Measurements from ENCODE around the gene ZNF341.

ZNF341 gene

DNA sequence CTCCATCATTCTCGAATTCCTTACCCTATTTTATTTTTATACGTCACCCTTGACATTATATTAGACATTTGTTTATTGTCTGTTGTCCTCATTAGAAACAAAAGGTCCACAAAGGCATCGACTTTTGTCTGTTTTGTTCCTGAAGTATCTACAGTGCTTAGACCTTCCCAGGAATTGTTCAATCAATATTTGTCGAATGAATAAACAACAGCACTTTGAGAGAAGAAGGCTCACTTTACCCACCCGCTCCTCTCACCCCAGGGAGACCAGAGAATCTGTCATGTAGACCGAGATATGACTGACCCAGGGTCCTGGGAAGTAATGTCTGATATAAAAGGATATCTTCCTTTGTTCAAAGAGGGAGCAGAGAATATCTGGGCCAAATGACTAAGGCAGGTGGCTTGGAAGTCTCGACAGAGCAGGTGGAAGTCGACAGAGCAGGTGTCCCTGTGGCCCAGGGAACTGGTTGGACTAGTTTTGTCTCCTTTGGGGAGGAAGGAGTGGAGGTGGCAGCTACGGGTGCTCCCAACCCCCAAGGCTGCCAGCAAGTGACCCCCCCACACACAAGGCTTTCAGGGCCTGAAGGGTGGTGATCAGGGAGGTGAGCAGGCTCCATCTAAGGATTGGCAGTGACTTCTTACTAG lies 64.6 kb downstream of the ZNF341 start:
- no peak for DNase-seq (ENCODE audit: low read depth)

DNA sequence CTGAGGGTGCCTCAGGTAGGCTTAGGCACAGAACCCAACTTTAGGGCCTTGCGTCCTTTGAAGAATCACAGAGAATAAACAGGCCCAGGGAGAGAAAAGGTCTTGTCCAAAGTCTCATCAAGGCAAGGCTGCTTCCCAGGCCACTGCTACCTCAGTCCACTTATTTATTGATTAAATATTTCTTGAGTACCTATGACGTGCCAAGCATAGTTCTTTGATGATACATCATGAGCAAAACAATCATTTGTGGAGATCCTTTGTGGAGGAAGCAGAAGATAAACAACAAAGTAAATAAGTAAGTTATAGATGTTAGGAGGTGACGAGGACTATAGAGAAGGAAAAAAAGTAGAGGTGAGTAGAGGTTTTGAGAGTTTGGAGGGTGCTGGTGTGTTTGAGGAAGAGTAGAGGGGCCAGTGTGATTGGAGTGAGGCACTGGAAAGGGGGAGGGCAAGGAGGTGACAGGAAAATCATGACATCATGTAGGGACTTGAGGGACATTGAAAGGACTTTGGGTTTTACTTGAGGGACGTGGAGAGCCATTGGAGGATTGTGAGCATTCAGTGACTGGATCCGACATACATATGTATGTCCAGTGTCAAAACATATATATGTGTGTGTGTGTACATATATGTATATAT lies 65.2 kb downstream of the ZNF341 start:
- no peak for DNase-seq (ENCODE audit: low read depth)

DNA sequence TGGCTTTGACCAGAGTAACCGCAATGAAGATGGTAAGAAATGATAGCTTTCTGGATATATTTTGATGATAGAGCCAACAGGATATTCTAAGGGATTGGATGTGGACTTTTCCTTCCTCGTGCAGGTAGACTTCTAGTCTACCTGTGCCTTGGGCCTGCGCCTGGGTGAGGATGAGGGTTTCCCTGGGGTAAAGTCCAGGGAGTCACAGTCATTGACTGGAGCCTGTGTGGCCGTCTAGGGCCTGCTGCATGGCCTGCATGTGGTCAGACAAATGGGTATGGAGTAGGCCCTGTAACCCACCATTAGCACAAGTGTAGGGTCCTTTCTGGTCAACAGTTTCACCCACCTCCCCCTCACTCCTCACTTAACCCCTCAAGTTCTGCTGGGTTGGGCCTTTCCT lies 66.6 kb downstream of the ZNF341 start:
- no peak for DNase-seq (ENCODE audit: low read depth)

DNA sequence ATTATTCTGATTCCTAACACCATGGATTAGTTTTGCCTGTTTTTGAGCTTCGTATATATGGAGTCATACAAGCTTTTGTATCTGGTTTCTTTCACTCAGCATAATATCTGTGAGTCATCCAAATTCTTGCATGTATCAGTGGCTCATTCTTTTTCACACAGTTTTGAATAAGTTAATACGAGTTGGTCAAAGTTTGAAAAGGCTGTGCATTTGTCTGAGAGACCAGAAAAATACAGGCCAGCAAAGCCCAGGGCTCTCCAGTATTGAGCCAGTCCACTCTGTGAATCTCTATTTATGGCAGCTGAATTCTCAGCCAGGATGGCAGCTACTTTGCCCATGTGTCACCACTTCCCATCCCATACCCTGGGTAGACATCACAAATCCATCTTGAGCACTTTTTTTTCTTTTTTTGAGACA lies 72.1 kb downstream of the ZNF341 start:
- peak; percentile 16 for DNase-seq (ENCODE audit: low read depth)

GRCh38 chr20:33808388-33808787 lies 76.6 kb downstream of the ZNF341 start:
- DNase-seq (ENCODE audit: low read depth) = no peak

GRCh38 chr20:33810259-33810658 lies 78.5 kb downstream of the ZNF341 start:
- DNase-seq (ENCODE audit: low read depth) = no peak

DNA sequence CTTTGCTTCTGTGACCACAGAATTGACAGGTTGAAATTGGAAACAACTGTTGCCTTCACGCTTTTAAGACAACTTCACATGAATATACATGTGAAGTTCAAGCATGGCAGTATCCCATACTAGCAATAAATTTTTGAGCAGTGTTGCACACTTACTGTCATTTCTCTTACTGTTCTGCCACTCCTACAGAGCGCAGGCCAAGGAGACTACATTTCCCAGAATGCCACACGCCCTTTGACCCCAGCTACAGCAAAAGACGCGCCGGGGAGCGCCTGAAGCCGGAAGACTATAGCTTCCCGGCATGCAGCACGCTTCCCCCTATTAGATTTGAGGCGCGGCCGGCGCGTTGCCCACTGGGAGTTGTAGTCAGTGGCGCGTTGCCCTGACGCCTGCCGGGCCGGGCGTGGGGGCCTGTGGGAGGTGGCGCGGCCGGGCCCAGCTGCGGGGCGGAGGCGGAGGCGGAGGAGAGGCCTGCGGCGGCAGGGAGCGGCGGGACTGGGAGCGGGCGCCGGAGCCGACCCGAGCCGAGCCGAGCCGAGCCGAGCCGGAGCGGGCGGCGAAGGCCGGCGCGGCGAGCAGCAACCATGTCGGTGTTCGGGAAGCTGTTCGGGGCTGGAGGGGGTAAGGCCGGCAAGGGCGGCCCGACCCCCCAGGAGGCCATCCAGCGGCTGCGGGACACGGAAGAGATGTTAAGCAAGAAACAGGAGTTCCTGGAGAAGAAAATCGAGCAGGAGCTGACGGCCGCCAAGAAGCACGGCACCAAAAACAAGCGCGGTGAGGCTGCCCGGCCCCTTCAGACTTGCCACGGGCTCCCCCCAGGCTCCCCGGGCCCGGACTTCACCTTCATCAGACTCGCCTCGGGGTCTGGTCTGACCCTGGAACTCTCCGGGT lies 79.3 kb downstream of the ZNF341 start, which contains the start of gene CHMP4B:
TSS of gene CHMP4B (plus strand) at position 464 of the 891 bp plus-strand sequence. CDS start at position 585, 121 bp downstream.
- peak; percentile 97 for DNase-seq (ENCODE audit: low read depth)

DNA sequence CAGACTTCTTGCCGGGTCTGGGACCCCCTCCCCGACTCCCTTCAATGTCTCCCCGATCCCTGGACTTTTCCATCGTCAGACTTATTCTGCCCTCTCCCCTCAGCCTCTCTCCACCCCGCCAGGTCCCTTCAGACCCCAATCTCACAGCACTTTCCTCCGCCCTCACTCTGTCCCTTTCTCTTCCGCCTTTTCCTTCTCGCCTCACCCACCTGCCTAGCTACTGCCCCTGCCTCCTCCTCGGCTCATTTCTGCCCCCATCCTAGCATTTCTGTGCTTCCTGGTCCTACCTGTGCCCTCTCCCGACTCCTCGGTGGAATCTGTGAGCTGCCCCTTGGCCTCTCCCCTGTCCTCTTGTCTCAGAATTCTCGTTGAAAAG lies 80.0 kb downstream of the ZNF341 start:
- DNase-seq (ENCODE audit: low read depth) = no peak

GRCh38 chr20:33812152-33812849 lies 80.5 kb downstream of the ZNF341 start:
- DNase-seq (ENCODE audit: low read depth) = peak; percentile 45

- no peak for DNase-seq (ENCODE audit: low read depth)
These were observed 81.2 kb downstream of the ZNF341 start for GRCh38 chr20:33812908-33813462.

GRCh38 chr20:33814238-33814712 lies 82.5 kb downstream of the ZNF341 start:
- DNase-seq (ENCODE audit: low read depth) = no peak

DNA sequence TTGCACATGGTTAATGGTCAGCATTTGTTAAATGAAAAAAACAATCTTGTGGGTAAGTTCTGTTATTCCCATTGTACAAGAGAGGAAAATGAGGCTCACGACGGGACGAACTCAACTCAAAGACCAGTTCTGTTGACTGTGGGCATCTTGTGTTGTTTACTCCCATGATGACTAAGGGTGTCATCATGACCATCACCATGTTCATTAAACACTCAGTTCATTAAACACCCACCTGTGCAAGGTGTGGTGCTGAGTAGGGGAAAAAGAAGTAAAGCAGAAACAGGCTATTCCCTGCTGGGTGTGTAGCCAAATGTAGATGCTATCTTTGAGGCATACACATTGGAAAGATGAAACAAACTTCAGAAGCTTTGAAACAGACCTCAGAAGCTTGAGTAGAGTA lies 83.9 kb downstream of the ZNF341 start:
- DNase-seq (ENCODE audit: low read depth) = no peak

GRCh38 chr20:33816191-33816590 lies 84.4 kb downstream of the ZNF341 start:
- no peak for DNase-seq (ENCODE audit: low read depth)

DNA sequence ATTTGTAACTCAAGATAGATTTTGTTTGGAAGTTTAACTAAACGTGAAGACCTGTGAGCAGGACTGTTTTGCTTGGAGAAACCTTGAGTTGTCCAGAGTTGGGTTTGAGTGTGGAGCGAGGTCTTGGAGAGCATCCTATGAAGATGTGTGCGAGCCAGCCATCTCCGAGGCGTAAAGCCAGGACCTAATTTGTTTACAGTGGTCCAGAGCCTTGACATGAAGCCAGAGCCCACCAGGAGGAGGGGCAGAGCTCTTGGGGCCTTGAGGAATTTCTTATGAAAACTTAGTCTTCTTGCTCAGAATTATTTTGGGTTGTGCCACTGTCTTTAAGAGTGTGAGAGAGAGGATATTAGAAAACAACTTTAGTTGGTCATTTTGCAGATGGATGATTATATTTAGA lies 85.6 kb downstream of the ZNF341 start:
- DNase-seq (ENCODE audit: low read depth) = no peak

GRCh38 chr20:33819456-33819855 lies 87.7 kb downstream of the ZNF341 start:
- DNase-seq (ENCODE audit: low read depth) = no peak

DNA sequence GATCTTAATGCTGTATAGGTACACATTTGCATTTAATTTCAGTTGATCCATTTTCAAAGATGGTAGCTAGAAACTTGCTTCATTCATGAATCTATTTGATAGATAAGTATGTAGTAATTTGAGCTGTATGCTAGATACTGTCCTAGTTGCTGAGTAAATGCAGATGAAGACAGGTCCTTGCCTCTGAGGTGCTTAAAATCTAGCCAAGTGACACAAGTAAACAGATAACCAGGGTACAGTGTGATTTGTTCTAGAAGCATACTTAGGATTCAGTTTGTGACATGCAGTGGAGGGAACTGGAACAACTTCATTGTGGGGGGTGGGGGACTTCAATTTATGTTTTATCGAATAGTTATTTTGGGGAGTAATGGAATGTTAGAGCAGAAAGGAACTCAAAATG lies 88.6 kb downstream of the ZNF341 start:
- no peak for DNase-seq (ENCODE audit: low read depth)

- DNase-seq (ENCODE audit: low read depth) = no peak
These were observed 89.6 kb downstream of the ZNF341 start for GRCh38 chr20:33821270-33821836.

DNA sequence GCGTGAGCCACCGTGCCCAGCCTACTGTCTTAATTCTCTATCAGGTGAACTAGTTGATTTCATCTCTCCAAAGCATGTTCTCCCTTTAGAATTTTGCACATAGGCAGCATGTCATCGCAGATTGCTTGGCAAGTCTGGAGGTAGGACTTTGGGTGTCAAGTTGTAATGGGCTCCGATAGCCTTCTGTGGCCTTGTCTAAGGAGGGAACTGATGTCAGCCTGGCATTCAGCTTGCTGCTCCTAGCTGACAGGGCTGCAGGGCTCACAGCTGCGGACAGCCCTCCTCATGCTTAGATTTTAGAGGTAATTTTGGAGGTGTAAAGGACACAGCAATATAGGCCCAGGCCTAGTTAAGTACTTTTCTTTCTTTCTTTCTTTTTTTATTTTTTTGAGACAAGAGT lies 90.6 kb downstream of the ZNF341 start:
- no peak for DNase-seq (ENCODE audit: low read depth)

DNA sequence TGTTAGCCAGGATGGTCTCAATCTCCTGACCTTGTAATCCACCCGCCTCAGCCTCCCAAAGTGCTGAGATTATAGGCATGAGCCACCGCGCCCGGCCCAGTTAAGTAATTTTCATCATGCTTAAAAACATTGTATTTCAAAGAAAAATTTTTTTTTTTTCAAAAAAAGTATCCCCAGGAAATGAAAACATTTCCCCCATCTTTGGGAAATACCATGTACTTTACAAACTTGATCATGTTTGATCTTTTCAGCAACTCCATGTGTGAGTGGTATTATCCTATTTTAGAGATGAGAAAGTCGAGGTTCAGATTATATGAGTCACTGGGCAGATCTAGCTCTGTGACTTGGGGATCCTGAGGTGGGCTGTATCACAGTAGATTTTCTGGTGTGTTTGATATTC lies 91.2 kb downstream of the ZNF341 start:
- DNase-seq (ENCODE audit: low read depth) = no peak

DNA sequence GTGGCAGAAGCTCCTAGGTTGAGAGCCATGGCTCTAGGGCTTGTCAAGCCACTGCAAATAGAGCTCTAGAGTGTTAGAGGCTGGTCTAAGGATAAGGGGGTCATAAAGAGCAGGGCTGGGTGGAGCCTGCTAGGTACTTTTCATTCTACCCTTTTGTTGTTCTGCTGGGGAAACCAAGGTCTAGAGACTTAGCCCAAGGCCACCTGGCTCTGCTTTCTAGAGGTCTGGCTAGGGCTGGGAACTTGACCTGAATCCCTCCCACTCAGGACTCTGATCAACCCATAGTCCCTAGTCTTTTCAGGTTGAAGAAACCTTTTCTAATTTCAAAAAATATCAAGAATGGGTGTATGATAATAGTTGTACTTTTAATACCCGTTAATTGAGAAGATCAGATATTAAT lies 93.1 kb downstream of the ZNF341 start:
- DNase-seq (ENCODE audit: low read depth) = no peak

Data from fibroblast of the conjunctiva (primary cell).